Transverse colon (tissue), 4 donors: ENCODE measurements around the gene SECISBP2. TPM values are rescaled to one million over a fixed set of nuclear protein-coding genes. Genes with fewer than 3 reads are reported as not detected.

Experiments
- DNase-seq: peaks from one replicate; pipeline ENCODE4 v3.0.0-alpha.2; 2019
- H3K27ac ChIP-seq, 4 donors: fragments of 200-600 bp; sonication (generic); 2 replicates each; pipeline ENCODE4 v1.5.1; 2016 to 2018; ENCODE audit warnings: inconsistent platforms in 4 of 4
- H3K27me3 ChIP-seq: fragments of 200-600 bp; sonication (generic); 2 replicates; pipeline ENCODE4 v1.5.1; 2017; ENCODE audit warnings: inconsistent platforms
- H3K36me3 ChIP-seq, 4 donors: fragments of 200-600 bp; sonication (generic); 2 replicates each; pipeline ENCODE4 v1.5.1; 2017 to 2019; ENCODE audit warnings: inconsistent platforms in 4 of 4
- H3K4me1 ChIP-seq, 4 donors: fragments of 200-600 bp; sonication (generic); 2 replicates each; pipeline ENCODE4 v1.5.1; 2017 to 2020; ENCODE audit warnings: inconsistent platforms in 4 of 4
- H3K4me3 ChIP-seq, 4 donors: fragments of 200-600 bp; sonication (generic); 1 replicate in 1 of 4; 2 replicates in 3 of 4; pipeline versions ENCODE4 v1.5.1 to v1.6.1; 2017 to 2019; ENCODE audit warnings: inconsistent platforms in 4 of 4
- H3K9me3 ChIP-seq, 2 donors: fragments of 200-600 bp; sonication (generic); 2 replicates each; pipeline ENCODE4 v1.5.1; 2017 to 2019; ENCODE audit warnings: inconsistent platforms in 2 of 2
- CTCF ChIP-seq, 5 experiments: fragments of 200-600 bp in 3 of 5; fragments of 450-650 bp in 2 of 5; sonication (generic) in 3 of 5; IDR thresholded peaks; 1 replicate in 2 of 5; 2 replicates in 3 of 5; pipeline ENCODE4 v1.5.1; 2016 to 2017; ENCODE audit warnings: antibody characterized with exemption in 5 of 5, inconsistent platforms in 3 of 5, mild to moderate bottlenecking in 2 of 5, moderate library complexity in 1 of 5
- EP300 ChIP-seq: sonication (generic); formaldehyde crosslinking; IDR thresholded peaks from one replicate; pipeline ENCODE4 v1.6.1; 2017; ENCODE audit warnings: antibody characterized with exemption, low read depth
- POLR2A ChIP-seq: fragments of 450-650 bp; IDR thresholded peaks from one replicate; pipeline ENCODE4 v1.6.1; 2016; ENCODE audit warnings: antibody characterized with exemption, mild to moderate bottlenecking, moderate library complexity
- POLR2AphosphoS5 ChIP-seq, 3 donors: sonication (generic); formaldehyde crosslinking; IDR thresholded peaks; one replicate each; pipeline ENCODE4 v1.6.1; 2016; ENCODE audit warnings: antibody characterized with exemption in 3 of 3
- WGBS, 2 donors: methylation state at CpG; one replicate each; pipeline ENCODE4 v1.1.5; 2018; ENCODE audit warnings: low coverage in 1 of 2; 5-methylcytosine and 5-hydroxymethylcytosine counted together
- in situ Hi-C, 4 donors: fragments of 200-750 bp; cut with MboI; loops; one replicate each; pipeline versions ENCODE4 v1.15.0 to v1.15.1; 2017; ENCODE audit warnings: low sequenced_read_pairs in 3 of 4, low pct_ligation_motif_present in 1 of 4, low pct_unique_long_range_greater_than_20kb in 1 of 4
- intact Hi-C: fragments of 100-400 bp; cut with DNase I; formaldehyde crosslinking; loops from one replicate; pipeline ENCODE4 v1.15.1; 2023; ENCODE audit warnings: low total_unique reads
- total RNA-seq, 4 donors: library from RNA; depleted of rRNA; stranded (reverse); fragments of >200 nt; gene quantifications; one replicate each; pipeline ENCODE4 v1.1.0, GENCODE V29; 2016

The SECISBP2 gene
- total RNA-seq, 4 donors from 2014 or later: 46.8 to 127 (median 69.6) TPM

GRCh38 chr9:89394412-89394811, 76.1 kb downstream of the SECISBP2 start:
- intact Hi-C loops: no loop called here
- Histone ChIP-seq H3K4me3 (no peak overlapping the region), H3K4me1 (no peaks in the 10 kb centered on the region), H3K9me3 (no peaks in the 10 kb centered on the region), H3K36me3 (peaks cover 0 to 12% (median 4%) of the 10 kb centered on the region in 4 donors), H3K27me3 (no peaks in the 10 kb centered on the region), H3K27ac (no peak overlapping the region)
- 67 to 88% methylated on average over 3 to 12 of the region's 12 CpGs for WGBS, 2 donors
- TF ChIP-seq POLR2A (no peak), EP300 (no peak), POLR2AphosphoS5 (IDR thresholded peaks at IDR 0.05) (no peak), CTCF (IDR thresholded peaks at IDR 0.05) (no peak)
- in situ Hi-C loops: no loop called here
- DNase-seq: no peak

GRCh38 chr9:89395931-89396710, 77.8 kb downstream of the SECISBP2 start:
- intact Hi-C loops: no loop called here
- in situ Hi-C loops: no loop called here

GRCh38 chr9:89397471-89397870, 79.2 kb downstream of the SECISBP2 start:
- Histone ChIP-seq H3K36me3 (peaks cover 0 to 12% (median 3%) of the 10 kb centered on the region in 4 donors), H3K4me3 (no peak overlapping the region), H3K27me3 (no peaks in the 10 kb centered on the region), H3K9me3 (no peaks in the 10 kb centered on the region), H3K4me1 (peaks cover 0 to 4% (median 0%) of the 10 kb centered on the region in 4 donors), H3K27ac (no peak overlapping the region)
- WGBS, 2 donors: 78 to 98% methylated on average over 3 to 5 of the region's 5 CpGs
- no peak for DNase-seq
- intact Hi-C loops (no loop called here), in situ Hi-C loops (no loop called here)
- no peak for TF ChIP-seq POLR2AphosphoS5 (IDR thresholded peaks at IDR 0.05)
- no peak for TF ChIP-seq POLR2A
- TF ChIP-seq EP300: no peak
- TF ChIP-seq CTCF (IDR thresholded peaks at IDR 0.05): no peak

More at GRCh38 chr9:89395931-89396710, 77.8 kb downstream of the SECISBP2 start:
- Histone ChIP-seq H3K4me1 (peaks cover 0 to 1% (median 0%) of the 10 kb centered on the region in 4 donors), H3K36me3 (peaks cover 0 to 12% (median 3%) of the 10 kb centered on the region in 4 donors), H3K4me3 (no peak overlapping the region), H3K27ac (no peak overlapping the region), H3K27me3 (no peaks in the 10 kb centered on the region), H3K9me3 (no peaks in the 10 kb centered on the region)
- 88 to 94% methylated on average over 3 to 11 of the region's 11 CpGs for WGBS, 2 donors
- DNase-seq: no peak
- TF ChIP-seq POLR2A: no peak
- no peak for TF ChIP-seq POLR2AphosphoS5 (IDR thresholded peaks at IDR 0.05)
- TF ChIP-seq CTCF (IDR thresholded peaks at IDR 0.05): no peak
- TF ChIP-seq EP300: no peak

- peaks cover 0 to 5% (median 3%) of the 10 kb centered on the region in 4 donors for H3K36me3 ChIP-seq
- no peak overlapping the region for H3K27ac ChIP-seq
Measured at GRCh38 chr9:89398621-89399020, 80.3 kb downstream of the SECISBP2 start.

More at GRCh38 chr9:89398621-89399020, 80.3 kb downstream of the SECISBP2 start:
- TF ChIP-seq POLR2AphosphoS5 (IDR thresholded peaks at IDR 0.05) (no peak), POLR2A (no peak), EP300 (no peak), CTCF (IDR thresholded peaks at IDR 0.05) (no peak)
- no peaks in the 10 kb centered on the region for H3K27me3 ChIP-seq
- no peak for DNase-seq
- intact Hi-C loops (no loop called here), in situ Hi-C loops (no loop called here)
- H3K9me3 ChIP-seq: no peaks in the 10 kb centered on the region
- H3K4me1 ChIP-seq: peaks cover 0 to 4% (median 0%) of the 10 kb centered on the region in 4 donors
- 98% methylated on average over 4 of the region's 5 CpGs; no CpG with 5 or more reads in 1 of the 2 donors for WGBS, 2 donors
- H3K4me3 ChIP-seq: no peak overlapping the region
